ENCODE results near the gene GMPS.
"Not testable (repeated sequence)": the region's sequence is repeated elsewhere in the genome, so short reads cannot be mapped to it uniquely, and the experiment has no call there.

GMPS gene

DNA sequence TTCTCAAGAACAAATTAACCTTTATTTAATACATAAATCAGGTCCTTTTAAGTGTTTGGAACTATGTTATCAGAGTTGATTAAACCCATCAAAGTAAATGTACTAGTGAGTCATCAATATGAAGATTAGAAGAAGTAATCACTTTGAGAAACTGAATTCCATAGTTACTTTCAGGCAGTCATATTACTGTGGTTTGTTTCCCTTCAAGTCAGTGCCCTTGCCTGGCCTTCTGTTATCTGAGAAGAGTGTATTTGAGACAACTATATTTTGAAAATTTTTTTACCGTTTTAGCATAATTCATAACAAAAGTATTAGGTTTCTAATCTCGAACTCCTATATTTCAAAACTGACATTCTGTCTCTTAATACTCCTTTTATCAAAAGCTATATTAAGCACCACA lies 73.6 kb downstream of the GMPS start:
- no peak for DNase-seq

DNA sequence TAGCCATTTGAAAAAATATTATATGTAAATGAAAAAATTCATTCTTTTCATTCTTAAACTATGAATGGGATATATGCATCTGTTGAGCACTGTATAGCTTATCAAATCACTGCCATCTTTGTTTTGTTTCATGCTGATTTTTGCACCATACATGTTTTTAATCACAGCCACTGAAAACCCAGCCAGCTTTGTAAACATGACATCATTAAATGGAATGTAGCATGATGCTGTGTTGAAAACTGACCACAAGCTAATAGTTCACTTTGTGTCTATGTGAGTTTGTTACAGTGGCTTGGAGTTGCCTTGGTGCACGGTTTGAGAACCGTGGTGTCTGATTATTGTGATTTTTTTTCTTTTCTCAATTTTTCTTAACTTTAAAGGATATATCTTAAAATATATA lies 75.7 kb downstream of the GMPS start:
- DNase-seq: no peak

GRCh38 chr3:155948476-155948875 lies 78.0 kb downstream of the GMPS start:
- DNase-seq: no peak

- no peak for DNase-seq
Measured at GRCh38 chr3:155949453-155950217, 79.2 kb downstream of the GMPS start.

GRCh38 chr3:155956508-155957411 lies 86.3 kb downstream of the GMPS start:
- DNase-seq: no peak

DNA sequence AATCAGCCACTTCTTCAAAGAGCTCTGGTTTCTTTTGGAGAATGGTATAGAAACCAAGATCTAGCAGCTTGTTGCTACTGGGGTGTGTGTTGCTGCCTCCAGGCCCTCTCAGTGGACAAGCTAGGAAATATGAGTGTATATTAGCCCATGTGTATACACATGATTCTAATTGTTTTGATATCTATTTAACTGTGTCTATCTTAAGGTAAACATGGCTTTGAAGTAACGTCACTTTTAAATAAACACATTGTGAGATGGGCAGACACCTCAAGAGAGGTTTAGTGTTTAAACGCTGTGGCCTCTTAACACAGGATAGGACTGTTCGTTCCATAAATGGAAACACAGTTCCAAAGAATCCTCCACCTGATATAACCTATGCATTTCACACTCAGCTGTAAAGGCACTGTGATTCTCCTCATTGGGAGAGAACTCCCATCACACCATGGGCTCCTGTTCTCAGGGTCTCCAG lies 87.0 kb downstream of the GMPS start:
- DNase-seq: no peak

- no peak for DNase-seq
Measured at GRCh38 chr3:155958676-155959075, 88.2 kb downstream of the GMPS start.

DNA sequence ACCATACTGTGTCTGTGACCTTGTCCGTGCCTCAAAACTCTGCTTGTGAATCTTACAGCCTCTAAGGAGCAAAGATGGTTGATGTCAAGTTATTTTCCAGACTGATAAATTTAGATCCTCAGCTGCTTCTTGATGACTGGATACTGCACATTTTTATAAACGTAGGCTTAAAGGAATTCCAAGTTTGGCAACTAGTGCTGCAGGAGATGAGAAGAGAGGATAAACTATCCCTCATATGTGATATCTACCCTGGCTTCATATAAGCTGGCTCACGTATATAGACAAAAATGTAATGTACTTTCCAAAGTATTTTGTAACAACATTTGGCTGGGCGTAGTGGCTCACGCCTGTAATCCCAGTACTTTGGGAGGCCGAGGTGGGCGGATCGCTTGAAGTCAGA lies 89.6 kb downstream of the GMPS start:
- DNase-seq: no peak

DNA sequence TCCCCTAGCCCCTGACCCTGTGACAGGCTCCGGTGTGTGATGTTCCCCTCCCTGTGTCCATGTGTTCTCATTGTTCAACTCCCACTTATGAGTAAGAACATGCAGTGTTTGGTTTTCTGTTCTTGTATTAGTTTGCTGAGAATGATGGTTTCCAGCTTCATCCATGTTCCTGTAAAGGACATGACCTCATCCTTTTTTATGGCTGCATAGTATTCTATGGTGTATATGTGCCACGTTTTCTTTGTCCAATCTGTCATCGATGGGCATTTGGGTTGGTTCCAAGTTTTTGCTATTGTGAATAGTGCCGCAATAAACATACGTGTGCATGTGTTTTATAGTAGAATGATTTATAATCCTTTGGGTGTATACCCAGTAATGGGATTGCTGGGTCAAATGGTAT lies 90.6 kb downstream of the GMPS start:
- not testable (repeated sequence) for DNase-seq

- no peak for DNase-seq
Measured at GRCh38 chr3:155963570-155963969, 93.1 kb downstream of the GMPS start.

DNA sequence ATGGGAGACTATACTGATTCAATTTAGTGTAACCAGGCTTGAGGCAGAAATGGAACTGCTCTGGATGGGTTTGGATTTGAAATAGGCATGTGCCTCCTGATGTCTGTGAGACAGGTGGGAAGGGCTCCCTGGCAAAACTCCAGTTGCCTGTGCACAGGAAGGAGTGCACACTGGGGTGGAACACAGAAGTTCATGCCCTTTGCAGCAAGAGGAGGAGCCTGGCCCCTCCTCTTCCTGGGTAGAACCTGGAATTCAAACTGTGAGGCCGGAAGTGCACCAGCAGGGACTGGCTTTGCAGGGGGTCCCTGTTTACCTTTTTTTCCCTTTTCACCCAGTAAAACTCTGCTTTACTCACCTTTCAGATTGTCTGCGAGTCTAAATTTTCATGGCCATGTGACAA lies 99.9 kb downstream of the GMPS start:
- DNase-seq: no peak

- no peak for DNase-seq
Measured at GRCh38 chr3:155972885-155973584, 102.6 kb downstream of the GMPS start.

- DNase-seq: no peak
Measured at GRCh38 chr3:155978324-155978723, 107.9 kb downstream of the GMPS start.

DNA sequence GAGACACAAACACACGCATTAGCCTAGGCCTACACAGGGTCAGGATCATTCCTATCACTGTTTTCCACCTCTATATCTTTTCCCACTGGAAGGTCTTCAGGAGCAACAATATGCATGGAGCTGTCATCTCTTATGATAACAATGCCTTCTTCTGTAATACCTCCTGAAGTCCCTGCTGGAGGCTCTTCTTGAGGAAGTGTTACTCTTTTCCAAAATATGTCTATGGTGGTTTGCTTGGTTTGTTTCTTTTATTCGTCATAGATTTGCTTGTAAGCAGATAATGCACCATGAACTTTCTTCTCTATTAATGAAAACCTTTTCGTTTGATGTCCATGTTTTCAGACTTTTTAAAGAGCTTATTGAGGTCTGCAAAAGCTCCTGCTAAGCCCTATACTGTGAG lies 109.3 kb downstream of the GMPS start:
- DNase-seq: no peak

GRCh38 chr3:155981669-155982068 lies 111.2 kb downstream of the GMPS start:
- DNase-seq: no peak

DNA sequence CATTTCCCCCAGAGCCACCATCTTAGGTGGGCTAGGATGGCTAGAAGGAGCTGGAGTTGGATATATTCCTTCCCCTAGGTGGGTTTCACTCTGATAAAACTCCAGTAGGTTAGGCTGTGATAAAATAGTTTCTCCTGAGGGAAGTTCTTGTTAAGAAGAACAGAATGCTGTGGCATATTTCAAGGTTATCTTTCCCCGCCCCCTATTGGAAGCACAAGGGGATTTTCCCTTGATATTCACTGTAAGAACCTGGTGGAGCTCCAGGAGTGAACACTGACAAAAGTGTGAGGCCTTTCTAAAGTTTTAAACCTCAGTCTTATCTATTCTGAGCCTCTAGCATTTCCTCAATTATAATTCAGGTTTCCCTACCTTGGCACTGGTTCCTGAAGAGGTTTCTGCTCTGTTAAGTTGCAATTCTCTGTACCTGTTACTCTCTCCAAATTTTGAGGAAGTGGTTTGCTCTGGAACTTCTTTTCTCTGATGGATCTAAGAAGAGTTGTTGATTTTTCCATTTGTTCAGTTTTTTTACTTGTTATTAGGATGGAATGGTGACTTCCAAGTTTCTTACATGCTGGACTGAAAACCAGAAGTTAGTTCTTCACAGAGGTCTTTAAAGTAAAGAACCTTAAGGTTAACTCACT lies 113.5 kb downstream of the GMPS start:
- DNase-seq: no peak

DNA sequence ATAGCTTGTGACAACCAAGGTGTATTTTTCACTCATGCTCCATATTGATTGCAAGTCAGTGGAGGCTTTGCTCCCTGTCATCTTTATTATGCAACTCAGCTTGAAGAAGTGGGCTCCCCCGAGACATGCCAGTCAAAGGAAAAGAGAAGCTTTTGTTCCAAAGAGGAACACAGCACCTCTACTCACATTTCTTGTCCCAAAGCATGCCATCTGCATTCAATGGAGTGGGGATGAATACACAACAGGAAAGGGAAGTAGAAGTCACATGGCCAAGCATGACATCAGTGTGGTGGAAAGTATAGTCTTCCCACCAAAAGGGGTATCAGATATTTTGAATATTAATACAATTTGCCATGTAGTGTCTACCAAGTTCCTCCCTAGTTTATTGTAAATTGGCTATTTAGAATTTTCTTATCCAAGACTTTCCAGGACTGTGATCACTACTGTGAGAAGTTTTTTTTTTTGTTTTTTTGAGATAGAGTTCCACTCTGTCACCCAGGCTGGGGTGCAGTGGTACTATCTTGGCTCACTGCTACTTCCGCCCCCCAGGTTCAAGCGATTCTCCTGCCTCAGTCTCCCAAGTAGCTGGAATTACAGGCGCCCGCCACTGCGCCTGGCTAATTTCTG lies 114.5 kb downstream of the GMPS start:
- no peak for DNase-seq

GRCh38 chr3:155989536-155989935 lies 119.1 kb downstream of the GMPS start:
- no peak for DNase-seq

DNA sequence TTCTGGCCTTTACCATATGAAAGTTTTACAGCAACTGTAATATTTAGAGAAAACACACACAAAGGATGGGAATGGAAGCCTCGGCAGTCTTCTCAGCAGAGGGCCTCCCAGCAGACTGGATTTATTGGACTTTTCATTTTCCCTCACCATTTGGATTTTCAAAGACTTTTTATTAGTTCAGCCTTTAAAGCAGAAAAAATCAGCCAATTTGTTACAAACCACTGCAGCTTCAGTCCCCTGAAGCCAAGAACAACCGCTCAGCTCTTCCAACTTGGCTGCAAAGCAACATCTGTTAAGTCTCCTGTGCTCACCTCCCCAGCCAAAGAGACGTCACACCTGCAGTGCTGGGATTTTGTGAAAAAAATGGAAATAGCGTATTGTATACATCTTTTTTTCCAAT lies 120.8 kb downstream of the GMPS start:
- DNase-seq: no peak

- DNase-seq: no peak
Measured at GRCh38 chr3:155991847-155992246, 121.4 kb downstream of the GMPS start.
